Gastroesophageal sphincter (tissue), 4 donors: ENCODE measurements around the gene GGTLC2. TPM values are rescaled to one million over a fixed set of nuclear protein-coding genes. Genes with fewer than 3 reads are reported as not detected.

Source experiments
- ATAC-seq: fragments of 150-250 bp; one replicate; pipeline ENCODE4 v1.9.1; 2016; ENCODE audit warnings: mild to moderate bottlenecking, moderate library complexity
- H3K27ac ChIP-seq, 4 donors: fragments of 200-600 bp; sonication (generic) in 3 of 4; 1 replicate in 3 of 4; 2 replicates in 1 of 4; pipeline ENCODE4 v1.5.1; 2016 to 2019
- H3K27me3 ChIP-seq: fragments of 200-600 bp; sonication (generic); one replicate; pipeline ENCODE4 v1.5.1; 2019
- H3K36me3 ChIP-seq, 2 donors: fragments of 200-600 bp; sonication (generic); one replicate each; pipeline ENCODE4 v1.5.1; 2019; ENCODE audit warnings: control low read depth in 1 of 2
- H3K4me1 ChIP-seq, 3 donors: fragments of 200-600 bp; sonication (generic); 1 replicate in 2 of 3; 2 replicates in 1 of 3; pipeline ENCODE4 v1.5.1; 2016 to 2019; ENCODE audit warnings: control low read depth in 2 of 3
- H3K4me3 ChIP-seq, 2 donors: fragments of 200-600 bp; sonication (generic); one replicate each; pipeline ENCODE4 v1.5.1; 2019; ENCODE audit warnings: mild to moderate bottlenecking in 1 of 2, moderate library complexity in 1 of 2
- H3K9me3 ChIP-seq, 3 donors: fragments of 200-600 bp; sonication (generic); one replicate each; pipeline ENCODE4 v1.5.1; 2017 to 2019; ENCODE audit warnings: control low read depth in 2 of 3
- EP300 ChIP-seq: sonication (generic); formaldehyde crosslinking; IDR thresholded peaks from one replicate; pipeline ENCODE4 v1.6.1; 2017; ENCODE audit warnings: antibody characterized with exemption, mild to moderate bottlenecking
- POLR2A ChIP-seq, 2 donors: fragments of 450-650 bp; IDR thresholded peaks; one replicate each; pipeline ENCODE4 v1.6.1; 2017; ENCODE audit warnings: antibody characterized with exemption in 2 of 2, mild to moderate bottlenecking in 2 of 2, moderate library complexity in 1 of 2
- POLR2AphosphoS5 ChIP-seq: sonication (generic); formaldehyde crosslinking; IDR thresholded peaks from one replicate; pipeline ENCODE4 v1.6.1; 2017; ENCODE audit warnings: antibody characterized with exemption
- WGBS, 2 donors: methylation state at CpG; one replicate each; pipeline ENCODE4 v1.1.5; 2018; ENCODE audit warnings: low coverage in 1 of 2; 5-methylcytosine and 5-hydroxymethylcytosine counted together
- total RNA-seq, 4 donors: library from RNA; depleted of rRNA; stranded (reverse); fragments of >200 nt; gene quantifications; one replicate each; pipeline ENCODE4 v1.1.0, GENCODE V29; 2016
- TF ChIP-seq, protein P1 (sequence below), 4 experiments: fragments of 200-600 bp in 2 of 4; fragments of 450-650 bp in 2 of 4; sonication (generic) in 1 of 4; IDR thresholded peaks; one replicate each; pipeline ENCODE4 v1.5.1; 2017 to 2019; ENCODE audit warnings: antibody characterized with exemption in 4 of 4, mild to moderate bottlenecking in 2 of 4, moderate library complexity in 2 of 4

GGTLC2 gene
- total RNA-seq, 4 donors from 2014 or later, result not detected

DNA sequence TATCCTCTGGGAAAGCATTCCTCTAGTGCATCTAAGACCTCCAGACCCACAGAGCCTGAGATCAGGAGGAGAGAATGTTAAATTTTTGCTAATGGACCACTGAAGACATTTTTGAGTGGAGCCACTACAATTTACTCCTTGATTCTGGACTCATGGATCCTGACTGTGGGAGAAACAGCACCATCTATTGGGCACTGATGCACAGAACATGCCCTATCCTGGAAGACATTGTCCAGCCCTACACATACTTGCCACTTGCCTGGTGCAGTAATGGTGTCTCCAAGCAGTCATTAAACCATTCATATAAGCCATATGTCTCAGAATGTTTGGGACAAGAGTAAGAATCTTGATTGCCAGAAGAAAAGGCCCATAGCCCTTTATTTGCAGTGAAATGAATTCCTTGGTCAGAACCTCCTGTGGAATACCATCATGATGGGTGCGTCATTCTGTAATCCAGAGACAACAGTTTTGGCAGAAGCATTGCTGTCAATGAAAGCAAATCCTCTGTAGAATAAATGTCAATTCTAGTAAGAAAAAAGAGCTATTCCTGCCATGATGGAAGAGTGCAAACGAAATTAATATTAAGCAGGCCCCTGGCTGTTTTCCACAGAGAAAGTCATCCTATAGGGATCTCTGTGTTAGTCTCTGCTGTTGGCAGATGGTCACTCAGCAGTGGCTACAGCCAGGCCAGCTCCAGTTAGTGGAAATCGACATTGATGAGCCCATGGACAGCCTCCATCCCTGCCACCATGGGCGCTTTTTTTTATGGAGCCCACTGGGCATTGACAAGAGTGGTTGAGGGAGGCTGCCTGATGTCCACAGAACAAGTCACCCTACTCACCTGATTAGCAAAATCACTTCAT lies 43.5 kb downstream of the GGTLC2 start:
- peak; percentile 61 for ATAC-seq
- WGBS, 2 donors, result 57 to 86% methylated on average over 2 to 3 of the region's 4 CpGs
- Histone ChIP-seq H3K27me3 (peaks cover 4% of the 10 kb centered on the region), H3K4me1 (peaks cover 0 to 13% (median 0%) of the 10 kb centered on the region in 3 donors), H3K27ac (no peak overlapping the region), H3K9me3 (no peaks in the 10 kb centered on the region), H3K4me3 (no peak overlapping the region), H3K36me3 (no peaks in the 10 kb centered on the region)
- TF ChIP-seq EP300 (no peak), POLR2AphosphoS5 (no peak)
- TF ChIP-seq, protein P1, sequence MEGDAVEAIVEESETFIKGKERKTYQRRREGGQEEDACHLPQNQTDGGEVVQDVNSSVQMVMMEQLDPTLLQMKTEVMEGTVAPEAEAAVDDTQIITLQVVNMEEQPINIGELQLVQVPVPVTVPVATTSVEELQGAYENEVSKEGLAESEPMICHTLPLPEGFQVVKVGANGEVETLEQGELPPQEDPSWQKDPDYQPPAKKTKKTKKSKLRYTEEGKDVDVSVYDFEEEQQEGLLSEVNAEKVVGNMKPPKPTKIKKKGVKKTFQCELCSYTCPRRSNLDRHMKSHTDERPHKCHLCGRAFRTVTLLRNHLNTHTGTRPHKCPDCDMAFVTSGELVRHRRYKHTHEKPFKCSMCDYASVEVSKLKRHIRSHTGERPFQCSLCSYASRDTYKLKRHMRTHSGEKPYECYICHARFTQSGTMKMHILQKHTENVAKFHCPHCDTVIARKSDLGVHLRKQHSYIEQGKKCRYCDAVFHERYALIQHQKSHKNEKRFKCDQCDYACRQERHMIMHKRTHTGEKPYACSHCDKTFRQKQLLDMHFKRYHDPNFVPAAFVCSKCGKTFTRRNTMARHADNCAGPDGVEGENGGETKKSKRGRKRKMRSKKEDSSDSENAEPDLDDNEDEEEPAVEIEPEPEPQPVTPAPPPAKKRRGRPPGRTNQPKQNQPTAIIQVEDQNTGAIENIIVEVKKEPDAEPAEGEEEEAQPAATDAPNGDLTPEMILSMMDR (IDR thresholded peaks at IDR 0.05), result peak in 3 of 4 experiments; percentile 34 to 72 (median 58)

DNA sequence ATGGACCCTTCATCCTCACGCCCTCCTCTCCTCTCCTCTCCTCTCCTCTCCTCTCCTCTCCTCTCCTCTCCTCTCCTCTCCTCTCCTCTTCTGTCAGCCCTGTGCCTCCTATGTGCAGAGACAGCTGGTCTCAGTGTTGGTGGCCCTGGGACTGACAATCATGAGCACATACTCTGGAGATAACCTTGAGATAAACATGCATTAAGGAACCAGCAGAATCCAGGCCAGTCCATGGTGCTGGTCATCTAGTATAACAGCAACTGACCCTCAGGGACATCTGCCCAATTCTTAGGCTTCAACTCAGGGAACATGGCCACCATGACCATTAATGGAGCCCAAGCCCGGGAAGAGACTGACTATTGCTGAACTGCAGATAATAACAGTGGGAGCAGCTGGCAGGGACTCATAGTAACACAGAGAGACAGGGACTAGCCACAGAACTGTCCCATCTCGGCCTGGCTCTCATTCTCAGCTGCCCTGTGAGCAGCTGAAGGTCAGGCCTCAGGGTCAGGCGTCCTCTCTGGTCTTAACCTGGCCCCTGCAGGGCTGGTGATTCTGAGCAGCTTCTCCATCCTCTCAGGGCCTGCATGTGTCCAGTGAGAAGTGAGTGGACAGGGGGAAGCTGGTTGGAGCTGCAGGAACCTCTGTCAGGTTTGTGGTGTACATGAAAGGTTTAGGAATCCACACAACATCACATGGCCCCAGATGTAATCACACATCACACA lies 45.4 kb downstream of the GGTLC2 start:
- no peak for ATAC-seq
- H3K9me3 ChIP-seq, result no peaks in the 10 kb centered on the region
- H3K27ac ChIP-seq, result no peak overlapping the region
- H3K4me1 ChIP-seq, result peaks cover 0 to 3% (median 0%) of the 10 kb centered on the region in 3 donors
- 100% methylated on average over 2 of the region's 4 CpGs; no CpG with 5 or more reads in 1 of the 2 donors for WGBS, 2 donors
- H3K36me3 ChIP-seq, result no peaks in the 10 kb centered on the region
- TF ChIP-seq, protein P1 (IDR thresholded peaks at IDR 0.05), result no peak
- TF ChIP-seq POLR2AphosphoS5, result no peak
- TF ChIP-seq EP300, result no peak
- TF ChIP-seq POLR2A (IDR thresholded peaks at IDR 0.05), result no peak
- H3K27me3 ChIP-seq, result peaks cover 8% of the 10 kb centered on the region
- H3K4me3 ChIP-seq, result no peak overlapping the region

DNA sequence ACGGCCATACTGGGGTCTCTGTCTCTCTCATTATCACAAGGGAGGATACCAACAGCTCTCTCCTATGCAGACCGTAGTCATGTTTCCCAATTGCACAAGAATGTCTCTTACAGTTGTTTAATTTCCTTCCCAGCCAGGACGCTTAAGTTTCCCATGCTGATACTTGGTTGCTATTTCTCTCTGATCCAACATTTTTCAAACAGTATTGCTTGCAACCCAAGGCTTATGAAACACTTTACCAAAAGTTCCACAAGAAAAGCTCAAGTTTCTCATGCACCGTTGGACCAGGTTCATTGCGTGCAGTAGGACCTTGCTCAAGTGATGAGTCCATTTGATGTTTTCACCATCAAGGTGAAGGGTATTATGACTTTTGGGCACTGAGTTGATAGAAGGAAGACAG lies 46.6 kb downstream of the GGTLC2 start:
- no peak for TF ChIP-seq POLR2A (IDR thresholded peaks at IDR 0.05)
- no peak for TF ChIP-seq POLR2AphosphoS5
- TF ChIP-seq, protein P1 (IDR thresholded peaks at IDR 0.05), result no peak
- no peak for TF ChIP-seq EP300
- H3K27me3 ChIP-seq, result peaks cover 8% of the 10 kb centered on the region
- 63 to 100% methylated on average over 1 to 5 of the region's 5 CpGs for WGBS, 2 donors
- no peaks in the 10 kb centered on the region for H3K4me1 ChIP-seq
- ATAC-seq, result no peak
- no peaks in the 10 kb centered on the region for H3K9me3 ChIP-seq
- H3K36me3 ChIP-seq, result no peaks in the 10 kb centered on the region
- no peak overlapping the region for H3K27ac ChIP-seq
- H3K4me3 ChIP-seq, result no peak overlapping the region

DNA sequence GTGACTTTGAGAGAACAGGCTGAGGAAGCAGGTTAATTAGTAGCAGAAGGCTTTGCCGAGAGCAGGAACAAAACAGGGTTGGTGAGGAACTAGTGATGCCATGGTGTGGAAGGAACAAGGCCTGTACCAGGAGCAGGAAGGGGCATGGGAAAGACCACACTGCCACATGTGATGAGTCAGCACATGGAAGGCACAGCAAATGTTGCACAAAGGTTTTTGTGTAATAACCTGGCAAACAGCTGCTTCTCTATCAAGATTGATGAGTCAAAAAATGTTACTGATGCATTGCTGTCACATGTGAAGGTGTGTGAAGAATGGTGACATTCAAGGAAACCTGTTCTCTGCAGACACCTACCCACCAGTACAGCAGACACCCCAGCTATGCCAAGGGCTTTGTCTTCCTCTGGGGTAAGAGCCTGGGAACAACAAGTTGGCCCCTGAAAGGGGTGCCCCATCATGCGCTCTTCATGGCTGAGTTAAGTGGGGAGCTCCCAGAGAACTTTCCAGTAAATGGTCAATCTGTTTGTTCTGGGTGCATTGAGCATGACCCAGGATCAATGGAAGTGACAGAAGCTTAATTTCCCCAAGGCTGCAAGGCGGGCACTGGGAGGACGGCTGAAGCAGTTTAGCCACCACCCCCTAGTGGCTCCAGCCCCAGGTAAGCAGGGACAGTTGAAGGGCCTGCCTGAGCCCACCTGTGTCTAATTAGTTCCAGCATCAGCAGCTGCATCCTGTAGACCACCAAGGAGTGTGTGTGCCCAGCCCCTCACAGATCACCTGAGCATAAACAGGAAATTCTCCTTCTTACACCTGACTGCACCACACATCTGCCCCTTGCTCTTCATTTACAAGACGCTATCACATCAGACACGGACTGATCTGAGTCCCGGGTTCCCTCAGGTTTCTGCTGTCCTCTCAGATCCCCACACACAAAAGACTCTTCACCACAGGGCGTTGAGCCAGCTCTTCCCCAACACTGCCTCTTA lies 47.6 kb downstream of the GGTLC2 start:
- TF ChIP-seq POLR2A (IDR thresholded peaks at IDR 0.05) (no peak), POLR2AphosphoS5 (no peak), EP300 (no peak)
- TF ChIP-seq, protein P1 (IDR thresholded peaks at IDR 0.05), result no peak
- no peak for ATAC-seq

More for the DNA sequence above, 47.6 kb downstream of the GGTLC2 start:
- Histone ChIP-seq H3K27me3 (peaks cover 8% of the 10 kb centered on the region), H3K36me3 (no peaks in the 10 kb centered on the region), H3K4me3 (no peak overlapping the region), H3K4me1 (no peaks in the 10 kb centered on the region), H3K9me3 (no peaks in the 10 kb centered on the region), H3K27ac (no peak overlapping the region)
- WGBS, 2 donors, result 45 to 67% methylated on average over 5 to 7 of the region's 8 CpGs
